T-helper 22 cell (primary cell): Measurements from ENCODE around the gene GSTA5.
"Not testable (repeated sequence)": the region's sequence is repeated elsewhere in the genome, so short reads cannot be mapped to it uniquely, and the experiment has no call there.

Experiments
- DNase-seq: peaks from one replicate; pipeline ENCODE4 v3.0.0-alpha.2; 2020; ENCODE audit warnings: low read depth

The GSTA5 gene

DNA sequence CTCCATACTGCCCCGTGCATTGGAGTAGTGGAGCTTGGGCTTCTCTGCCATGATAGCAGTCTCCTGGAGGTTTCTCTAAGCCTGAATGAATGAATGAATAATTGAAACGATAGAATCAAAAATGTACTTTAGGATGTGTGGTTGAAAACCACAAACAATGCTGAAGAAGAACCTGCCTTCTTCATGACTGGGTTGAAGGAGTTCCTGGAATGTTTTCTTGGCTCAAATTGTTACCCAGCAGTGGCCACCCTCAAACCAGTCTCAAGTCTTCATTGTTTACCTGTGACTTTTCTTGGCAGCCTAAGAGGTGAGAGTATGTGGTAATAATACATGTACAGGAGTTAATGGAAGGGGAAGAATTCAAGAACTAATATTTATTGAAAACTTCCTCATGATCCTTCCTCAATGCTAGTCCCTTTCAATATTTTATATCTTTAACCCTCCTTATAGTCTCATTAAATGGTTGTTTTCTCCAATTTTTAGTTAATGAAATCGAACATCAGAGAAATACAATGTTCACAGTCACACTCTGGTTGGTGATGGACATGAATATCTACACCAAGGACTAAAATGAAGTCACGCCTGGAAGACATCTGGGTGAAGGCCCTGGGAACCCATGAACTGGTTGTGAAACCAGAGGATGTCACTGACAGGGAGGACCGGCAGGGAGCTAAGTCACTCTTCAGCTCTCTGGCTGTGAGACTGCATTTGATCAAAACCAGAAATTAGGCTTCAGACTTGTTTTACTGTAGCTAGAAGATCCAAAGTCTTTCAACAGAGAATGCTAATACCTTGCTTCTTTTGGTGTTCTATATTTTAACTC, at the start of gene GSTA5:
TSS of gene GSTA5 (minus strand) at position 51 of the 823 bp plus-strand sequence.
- DNase-seq: no peak

DNA sequence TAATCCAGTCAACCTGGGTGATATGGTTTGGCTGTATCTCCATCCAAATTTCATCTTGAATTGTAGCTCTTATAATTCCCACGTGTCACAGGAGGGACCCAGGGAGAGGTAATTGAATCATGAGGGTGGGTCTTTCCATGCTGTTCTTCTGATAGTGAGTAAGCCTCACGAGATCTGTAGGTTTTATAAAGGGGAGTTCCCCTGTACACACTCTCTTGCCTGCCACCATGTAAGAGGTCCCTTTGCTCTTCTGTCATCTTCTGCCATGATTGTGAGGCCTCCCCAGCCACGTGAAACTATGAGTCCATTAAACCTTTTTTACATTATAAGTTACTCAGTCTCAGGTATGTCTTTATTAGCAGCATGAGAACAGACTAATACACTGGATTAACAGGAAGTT, 49.4 kb upstream of the GSTA5 start:
- DNase-seq: no peak

DNA sequence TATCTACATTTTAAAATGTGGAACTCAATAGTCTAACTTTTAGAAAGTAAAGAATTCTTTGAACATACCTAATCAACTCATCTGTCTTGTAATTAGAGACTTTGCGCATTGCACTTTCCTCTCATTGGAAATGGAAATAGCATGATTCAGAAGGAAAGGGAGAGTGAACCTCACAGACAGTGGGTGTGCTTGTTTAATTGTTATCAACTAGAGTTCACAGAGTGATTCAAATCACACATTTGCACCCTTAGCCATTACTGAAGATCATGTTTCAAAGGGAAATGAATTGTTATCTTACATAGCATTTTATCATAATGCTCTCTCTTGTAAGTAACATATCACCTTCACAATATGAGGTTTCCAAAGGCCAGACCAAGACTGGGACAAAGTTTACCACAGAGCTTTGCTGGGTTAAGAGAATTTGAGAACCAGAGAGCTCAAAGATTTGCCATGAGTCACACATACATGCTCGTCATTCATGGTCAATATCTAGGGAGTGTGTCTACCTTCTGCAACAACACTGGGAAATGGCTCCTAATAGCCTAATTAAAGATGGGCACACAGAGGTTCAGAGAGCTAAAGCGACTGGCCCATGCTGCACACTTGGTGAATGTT, 47.4 kb upstream of the GSTA5 start:
- DNase-seq: no peak

- DNase-seq: peak; percentile 17
These were observed 41.6 kb upstream of the GSTA5 start for GRCh38 chr6:52881996-52882841.

GRCh38 chr6:52881662-52881995, 41.0 kb upstream of the GSTA5 start:
- no peak for DNase-seq

DNA sequence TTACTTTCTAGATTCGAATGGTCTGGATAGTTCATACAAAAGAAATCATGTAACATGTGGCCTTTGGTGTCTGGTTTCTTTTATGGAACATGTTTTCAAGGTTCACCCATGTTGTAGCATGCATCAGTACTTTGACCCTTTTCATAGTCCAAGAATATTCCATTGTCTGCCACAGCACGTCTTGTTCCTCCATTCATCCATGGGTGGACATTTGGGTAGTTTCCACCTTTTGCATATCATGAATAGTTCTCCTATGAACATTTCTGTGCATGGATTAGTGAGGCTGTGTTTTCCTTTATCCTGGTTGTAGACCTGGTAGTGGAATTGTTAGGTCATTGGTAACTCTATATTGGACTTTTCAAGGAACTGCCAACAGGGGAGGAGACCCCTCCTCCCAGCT, 37.2 kb upstream of the GSTA5 start:
- no peak for DNase-seq

DNA sequence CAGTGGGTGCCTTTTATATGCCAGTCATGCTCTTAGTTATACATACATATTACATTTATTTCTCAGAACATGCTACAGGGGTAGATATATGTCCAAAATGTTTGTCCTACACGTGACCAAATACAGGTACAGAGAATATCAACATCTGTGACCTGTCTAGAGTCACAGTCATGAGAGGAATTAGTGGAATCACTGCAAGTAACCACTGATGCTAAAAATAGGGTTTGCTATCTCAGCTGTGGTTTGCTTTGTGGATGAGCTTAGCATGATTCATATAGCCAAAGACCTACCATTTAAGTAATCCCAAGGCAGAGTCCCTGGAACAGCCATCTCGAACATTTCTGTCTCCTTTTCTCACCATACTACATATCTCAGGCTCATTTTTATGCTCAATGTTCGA, 36.6 kb upstream of the GSTA5 start:
- DNase-seq: no peak

GRCh38 chr6:52876056-52876787, 35.6 kb upstream of the GSTA5 start:
- no peak for DNase-seq

- no peak for DNase-seq
These were observed 31.4 kb upstream of the GSTA5 start for GRCh38 chr6:52872031-52872430.

DNA sequence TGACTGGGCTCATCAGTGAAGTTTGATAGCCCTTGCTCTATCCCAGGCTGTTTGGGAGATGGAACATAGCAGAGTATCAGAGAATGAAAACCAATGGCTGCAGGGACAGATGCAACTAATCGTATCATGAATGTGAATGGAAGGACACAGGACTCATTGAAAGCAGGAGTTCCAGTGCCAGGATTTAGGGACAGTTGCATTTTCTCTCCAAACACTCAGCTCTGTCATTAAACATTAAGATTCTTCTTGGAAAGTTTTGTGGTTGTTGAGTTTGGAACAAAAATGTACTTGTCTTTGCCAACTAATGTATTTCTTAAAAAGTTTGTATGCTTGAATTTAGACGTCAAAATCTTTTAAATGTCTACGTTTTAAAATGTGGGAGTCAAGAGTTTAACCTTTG, 31.0 kb upstream of the GSTA5 start:
- DNase-seq: no peak

- not testable (repeated sequence) for DNase-seq
These were observed 29.9 kb upstream of the GSTA5 start for GRCh38 chr6:52870335-52871091.

GRCh38 chr6:52868899-52869298, 28.3 kb upstream of the GSTA5 start:
- DNase-seq: not testable (repeated sequence)

- DNase-seq: no peak
These were observed 27.6 kb upstream of the GSTA5 start for GRCh38 chr6:52868240-52868639.

DNA sequence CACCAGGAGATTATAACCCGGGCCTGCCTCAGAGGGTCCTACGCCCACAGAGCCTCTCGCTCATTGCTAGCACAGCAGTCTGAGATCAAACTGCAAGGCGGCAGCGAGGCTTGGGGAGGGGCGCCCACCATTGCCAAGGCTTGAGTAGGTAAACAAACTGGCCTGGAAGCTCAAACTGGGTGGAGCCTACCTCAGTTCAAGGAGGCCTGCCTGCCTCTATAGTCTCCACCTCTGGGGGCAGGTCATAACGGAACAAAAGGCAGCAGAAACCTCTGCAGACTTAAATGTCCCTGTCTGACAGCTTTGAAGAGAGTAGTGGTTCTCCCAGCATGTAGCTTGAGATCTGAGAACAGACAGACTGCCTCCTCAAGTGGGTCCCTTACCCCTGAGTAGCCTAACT, 20.5 kb upstream of the GSTA5 start:
- DNase-seq: not testable (repeated sequence)

GRCh38 chr6:52858416-52858815, 17.8 kb upstream of the GSTA5 start:
- DNase-seq: no peak

DNA sequence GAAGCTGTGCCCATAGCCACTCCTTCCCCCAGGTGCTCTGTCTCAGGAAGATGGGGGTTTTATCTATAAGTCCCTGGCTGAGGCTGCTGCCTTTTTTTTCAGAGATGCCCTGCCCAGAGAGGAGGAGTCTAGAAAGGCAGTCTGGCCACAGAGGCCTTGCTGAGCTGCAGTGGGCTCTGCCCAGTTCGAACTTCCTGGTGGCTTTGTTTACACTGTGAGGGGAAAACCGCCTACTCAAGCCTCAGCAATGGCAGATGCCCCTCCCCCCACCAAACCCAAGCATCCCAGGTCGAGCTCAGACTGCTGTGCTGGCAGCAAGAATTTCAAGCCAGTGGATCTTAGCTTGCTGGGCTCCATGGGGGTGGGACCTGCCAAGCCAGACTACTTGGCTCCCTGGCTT, 15.5 kb upstream of the GSTA5 start:
- not testable (repeated sequence) for DNase-seq

DNA sequence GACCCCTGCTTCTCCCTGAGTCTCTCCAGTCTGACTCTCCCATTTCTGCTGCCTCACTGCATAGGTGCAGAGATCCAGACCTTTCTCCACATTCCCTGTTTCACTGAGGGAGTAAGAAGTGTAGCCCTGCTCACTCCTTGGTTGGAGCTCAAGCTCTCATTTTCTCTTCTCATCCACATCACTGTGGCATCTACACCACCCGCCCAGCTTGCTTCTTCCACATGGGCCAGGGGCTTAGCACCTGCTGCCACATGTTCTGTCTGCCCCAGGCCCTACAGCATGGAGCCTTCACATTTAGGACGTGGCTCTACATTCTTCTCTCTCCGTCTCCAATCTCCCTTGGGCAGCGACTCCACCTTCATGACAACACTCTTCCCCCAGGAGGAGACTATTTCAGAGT, 8.5 kb upstream of the GSTA5 start:
- DNase-seq: no peak

GRCh38 chr6:52846002-52846401, 5.4 kb upstream of the GSTA5 start:
- no peak for DNase-seq

DNA sequence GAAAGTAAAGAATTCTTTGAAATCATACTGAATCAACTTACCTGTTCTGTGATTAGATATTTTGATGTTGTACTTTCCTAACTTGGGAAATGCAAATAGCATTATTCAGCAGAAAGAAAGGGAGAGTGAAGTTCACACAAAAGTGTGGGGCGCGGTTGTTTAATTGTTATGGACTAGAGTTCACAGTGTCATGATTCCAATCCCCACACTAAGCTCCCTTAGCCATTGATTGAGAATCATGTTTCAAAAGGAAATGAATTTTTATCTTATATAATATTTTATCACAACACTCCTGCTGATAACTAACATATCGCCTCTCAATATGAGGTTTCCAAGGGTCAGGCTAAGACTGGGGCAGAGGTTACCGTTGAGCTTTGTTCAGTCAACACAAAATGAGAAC, 3.0 kb upstream of the GSTA5 start:
- no peak for DNase-seq

DNA sequence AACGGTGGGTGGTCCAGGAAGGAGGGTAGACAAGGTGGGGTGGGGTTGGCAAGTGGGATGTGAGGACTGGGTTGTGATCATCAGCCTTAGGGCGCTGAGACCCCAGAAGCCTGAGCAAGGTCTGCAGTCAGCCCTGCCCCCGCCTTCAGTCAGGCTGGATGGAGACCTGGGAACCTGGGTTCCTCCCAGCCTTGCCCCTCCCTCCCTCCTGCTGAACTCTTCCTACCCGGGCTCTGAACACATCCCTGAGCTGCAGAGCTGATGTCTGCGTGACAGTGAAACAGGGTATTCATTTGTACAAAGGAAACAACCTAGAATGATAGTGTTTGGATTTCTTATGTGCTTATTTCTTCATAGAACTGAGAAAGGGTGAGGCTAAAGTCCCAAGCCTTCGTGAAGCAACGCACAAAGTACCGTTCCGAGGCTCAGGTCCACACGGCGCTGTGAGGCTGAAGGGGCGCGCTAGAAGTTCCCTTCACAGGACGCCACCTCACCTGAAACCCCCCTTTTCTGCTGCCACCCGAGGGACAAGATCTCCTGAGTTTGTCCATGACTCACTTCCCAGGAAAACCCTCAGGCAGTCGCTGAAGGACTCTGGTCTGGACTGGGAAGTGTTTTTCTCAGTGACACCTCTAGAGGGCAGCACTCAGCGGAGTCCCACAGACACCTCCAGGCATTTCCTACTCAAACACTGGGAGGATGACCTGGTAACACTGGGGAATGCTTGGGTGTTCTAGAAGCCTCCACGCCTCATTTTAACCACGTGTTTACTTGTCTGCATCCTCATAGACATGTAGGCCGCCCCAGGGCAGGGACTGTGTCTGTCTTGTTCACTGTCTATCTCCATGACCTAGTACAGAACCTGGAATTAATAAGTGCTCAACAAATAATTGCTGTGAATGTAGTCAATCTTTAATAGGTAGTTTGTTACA, 1.2 kb downstream of the GSTA5 start:
- DNase-seq: peak; percentile 5
